GM18951 (cell line): ENCODE data around the gene INHBB.

Source experiments
- POLR2A ChIP-seq: IDR thresholded peaks from 4 replicates; pipeline ENCODE4 v1.6.1; 2011; ENCODE audit warnings: mild to moderate bottlenecking; ENCODE audit not compliant: insufficient read length, insufficient read depth; ENCODE audit errors: extremely low read depth
- in situ Hi-C: fragments of 300-500 bp; cut with MboI; formaldehyde crosslinking; loops from one replicate; pipeline ENCODE4 v1.12.0; 2022; ENCODE audit warnings: low sequenced_read_pairs, mixed read lengths, inconsistent platforms; ENCODE audit not compliant: unreplicated experiment

Gene INHBB

DNA sequence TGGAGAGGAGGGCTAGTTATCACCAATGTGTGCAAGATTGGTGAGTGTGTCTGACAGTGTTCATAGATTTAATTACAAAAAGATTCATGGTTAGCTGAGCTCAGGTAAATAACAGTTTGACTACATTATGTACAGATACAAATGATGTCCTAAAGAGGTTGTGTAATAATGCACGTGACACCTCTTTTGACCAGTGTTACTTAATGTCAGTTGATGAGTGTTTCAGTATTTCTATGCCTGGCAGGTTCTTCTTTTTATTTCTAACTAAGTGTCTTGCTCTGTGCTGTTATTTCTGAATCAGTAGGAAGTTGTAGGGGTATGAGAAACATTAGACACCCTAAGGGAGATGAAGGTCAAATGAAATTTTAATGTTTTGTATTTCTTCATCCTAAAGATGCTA, 7.9 kb upstream of the INHBB start:
- in situ Hi-C loops = no loop called here

GRCh38 chr2:120341977-120342376, 4.0 kb upstream of the INHBB start:
- TF ChIP-seq POLR2A = no peak
- in situ Hi-C loops = no loop called here

More for the DNA sequence above, 7.9 kb upstream of the INHBB start:
- no peak for TF ChIP-seq POLR2A

DNA sequence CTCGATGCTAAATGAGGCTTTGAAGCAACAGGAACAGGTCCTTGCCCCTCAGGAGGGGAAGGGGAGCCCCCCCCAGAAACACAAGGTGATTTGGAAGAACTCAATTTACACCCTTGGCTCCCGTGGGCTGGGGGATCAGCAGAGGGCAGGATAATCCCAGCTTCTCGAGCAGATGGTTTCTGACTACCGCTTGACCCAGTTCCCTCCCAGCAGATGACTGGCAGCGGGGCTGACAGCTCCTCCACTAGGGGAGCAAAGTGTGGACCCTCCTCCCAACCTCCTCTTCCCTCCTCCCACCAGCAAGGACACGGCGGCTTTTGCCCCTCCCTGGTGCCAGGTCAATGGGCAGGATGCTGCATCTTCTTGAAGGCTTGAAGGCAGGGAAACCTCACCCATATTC, 3.5 kb upstream of the INHBB start:
- no peak for TF ChIP-seq POLR2A
- in situ Hi-C loops = no loop called here

GRCh38 chr2:120343100-120343432, 2.9 kb upstream of the INHBB start:
- no peak for TF ChIP-seq POLR2A
- in situ Hi-C loops = no loop called here

DNA sequence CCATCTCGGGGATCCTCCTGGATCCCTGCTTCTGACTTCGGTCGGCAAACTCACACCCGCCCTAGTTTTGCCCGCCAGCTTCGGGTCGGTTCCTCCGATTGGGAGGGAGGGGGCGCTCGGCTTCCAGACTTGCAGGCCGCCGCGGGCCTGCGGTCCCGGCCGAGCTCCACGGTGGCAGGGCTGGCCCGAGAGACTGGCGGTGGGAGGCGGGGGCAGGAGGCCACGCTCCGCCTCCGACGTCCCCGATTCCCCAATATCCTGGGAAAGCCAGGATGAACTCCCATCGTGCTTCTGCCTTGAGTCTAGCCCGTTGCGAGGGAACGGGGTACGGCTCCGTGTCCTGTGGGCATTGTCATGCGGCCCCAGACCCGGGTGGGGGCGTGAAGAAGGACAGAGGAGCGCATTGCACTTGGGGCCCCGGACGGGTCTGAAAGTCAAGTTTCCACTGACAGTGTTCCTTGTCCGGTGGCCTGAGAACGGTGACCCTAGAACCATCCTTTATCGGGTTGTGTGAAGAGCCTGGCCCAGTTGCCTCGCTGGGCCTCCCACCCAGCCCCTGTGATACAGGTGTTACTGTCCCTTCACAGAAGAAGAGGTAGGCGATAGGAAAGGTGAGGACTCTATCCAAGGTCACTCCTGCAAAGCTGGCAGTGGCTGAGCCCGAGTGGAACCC, 2.4 kb upstream of the INHBB start:
- no peak for TF ChIP-seq POLR2A
- in situ Hi-C loops = no loop called here

GRCh38 chr2:120344214-120344975, 1.5 kb upstream of the INHBB start:
- no peak for TF ChIP-seq POLR2A
- in situ Hi-C loops = no loop called here

DNA sequence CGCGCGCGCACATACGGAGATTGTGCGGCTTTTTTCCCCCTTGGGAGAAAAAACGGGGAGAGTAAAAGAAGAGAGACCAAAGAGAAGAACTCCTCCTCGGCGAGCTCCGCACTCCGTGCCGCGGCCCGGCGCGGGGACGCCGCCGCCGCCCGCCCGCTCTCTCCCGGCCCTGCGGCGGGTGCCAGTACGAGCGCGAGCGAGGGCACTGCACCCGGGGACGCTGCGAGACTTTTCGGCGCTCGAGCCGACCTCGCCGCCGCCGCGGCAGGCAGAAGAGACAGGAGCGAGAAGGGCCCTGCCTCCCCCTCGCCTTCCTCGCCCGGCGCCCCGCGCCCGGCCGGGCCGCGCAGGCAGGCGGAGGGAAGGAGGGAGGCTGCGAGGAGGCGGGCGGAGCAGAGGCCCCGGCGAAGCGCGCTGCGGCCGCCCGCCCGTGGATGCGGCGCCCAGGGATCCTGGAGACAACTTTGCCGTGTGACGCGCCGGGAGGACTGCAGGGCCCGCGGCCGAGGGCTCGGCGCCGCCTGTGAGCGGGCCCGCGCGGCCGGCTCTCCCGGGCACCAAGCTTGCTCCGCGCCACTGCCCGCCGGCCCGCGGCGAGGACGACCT, 857 bp upstream of the INHBB start:
- TF ChIP-seq POLR2A = no peak
- in situ Hi-C loops = no loop called here

DNA sequence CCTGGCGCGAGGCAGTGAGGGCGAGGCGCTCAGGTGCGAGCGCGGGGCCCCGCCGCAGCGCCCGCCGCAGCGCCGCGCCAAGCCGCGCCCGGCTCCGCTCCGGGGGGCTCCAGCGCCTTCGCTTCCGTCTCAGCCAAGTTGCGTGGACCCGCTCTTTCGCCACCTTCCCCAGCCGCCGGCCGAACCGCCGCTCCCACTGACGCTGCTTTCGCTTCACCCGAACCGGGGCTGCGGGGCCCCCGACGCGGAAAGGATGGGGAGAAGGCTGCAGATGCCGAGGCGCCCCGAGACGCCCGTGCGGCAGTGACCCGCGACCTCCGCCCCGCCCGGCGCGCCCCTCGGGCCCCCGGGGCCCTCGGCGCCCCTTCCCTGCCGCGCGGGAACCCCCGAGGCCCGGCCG, 328 bp upstream of the INHBB start:
- no peak for TF ChIP-seq POLR2A
- in situ Hi-C loops = no loop called here

GRCh38 chr2:120346667-120347358, 877 bp downstream of the INHBB start:
- TF ChIP-seq POLR2A = no peak
- in situ Hi-C loops = no loop called here

- in situ Hi-C loops = no loop called here
- TF ChIP-seq POLR2A = no peak
Observed at GRCh38 chr2:120347396-120348060, 1.6 kb downstream of the INHBB start.

- no peak for TF ChIP-seq POLR2A
- in situ Hi-C loops = no loop called here
Observed at GRCh38 chr2:120348134-120348736, 2.3 kb downstream of the INHBB start.

DNA sequence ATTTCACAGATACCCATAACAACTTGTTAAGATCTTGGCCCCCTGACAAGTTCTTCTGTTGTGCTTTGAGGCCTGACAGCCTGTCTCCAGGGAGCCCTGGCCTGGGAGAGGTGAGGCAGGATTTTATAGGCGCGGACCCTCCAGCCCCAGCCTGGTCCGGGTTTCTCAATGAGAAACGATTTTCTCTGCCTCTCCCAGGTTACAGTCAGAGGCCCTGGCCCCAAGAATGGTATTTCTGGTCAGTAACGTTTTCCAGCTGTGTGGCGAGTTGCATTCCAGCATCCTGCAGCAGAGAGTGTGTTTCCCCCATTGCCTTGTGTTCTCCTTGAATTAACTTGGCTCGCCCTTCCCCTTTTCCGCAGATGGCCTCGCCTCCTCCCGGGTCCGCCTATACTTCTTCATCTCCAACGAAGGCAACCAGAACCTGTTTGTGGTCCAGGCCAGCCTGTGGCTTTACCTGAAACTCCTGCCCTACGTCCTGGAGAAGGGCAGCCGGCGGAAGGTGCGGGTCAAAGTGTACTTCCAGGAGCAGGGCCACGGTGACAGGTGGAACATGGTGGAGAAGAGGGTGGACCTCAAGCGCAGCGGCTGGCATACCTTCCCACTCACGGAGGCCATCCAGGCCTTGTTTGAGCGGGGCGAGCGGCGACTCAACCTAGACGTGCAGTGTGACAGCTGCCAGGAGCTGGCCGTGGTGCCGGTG, 3.0 kb downstream of the INHBB start:
- TF ChIP-seq POLR2A = no peak
- in situ Hi-C loops = no loop called here
